Loucy (cell line): ENCODE measurements around the gene LIMS1.

Experiments
- EZH2phosphoT487 ChIP-seq: fragments of 200-600 bp; IDR thresholded peaks from 2 replicates; pipeline ENCODE4 v1.6.1; 2018; ENCODE audit warnings: antibody characterized with exemption, mild to moderate bottlenecking, moderate library complexity, borderline replicate concordance
- TF ChIP-seq, protein P1 (sequence below): fragments of 200-600 bp; sonication (generic); conservative IDR thresholded peaks from 2 replicates; pipeline ENCODE4 v1.5.1; 2014; ENCODE audit warnings: mild to moderate bottlenecking, antibody characterized with exemption, low read length

DNA sequence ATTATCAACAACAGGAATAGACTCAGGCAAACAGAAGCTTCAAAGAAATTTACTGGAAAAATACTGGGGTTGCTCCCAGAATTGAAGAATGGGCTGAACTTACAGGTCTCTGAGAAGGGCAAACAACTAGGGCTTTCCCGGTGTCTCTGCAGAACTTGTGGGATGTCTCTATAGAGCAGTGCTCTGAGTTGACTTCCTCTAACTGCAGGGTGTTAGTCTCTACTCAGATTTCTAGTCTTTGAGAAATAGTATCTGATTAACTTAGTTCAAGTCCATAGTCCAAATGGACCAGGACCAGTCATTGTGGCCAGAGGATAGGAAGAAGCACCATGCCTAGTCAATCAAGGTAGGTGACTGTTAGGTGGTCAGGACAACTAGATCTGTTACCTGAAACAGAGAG is 45.8 kb downstream of the LIMS1 start:
- TF ChIP-seq, protein P1, sequence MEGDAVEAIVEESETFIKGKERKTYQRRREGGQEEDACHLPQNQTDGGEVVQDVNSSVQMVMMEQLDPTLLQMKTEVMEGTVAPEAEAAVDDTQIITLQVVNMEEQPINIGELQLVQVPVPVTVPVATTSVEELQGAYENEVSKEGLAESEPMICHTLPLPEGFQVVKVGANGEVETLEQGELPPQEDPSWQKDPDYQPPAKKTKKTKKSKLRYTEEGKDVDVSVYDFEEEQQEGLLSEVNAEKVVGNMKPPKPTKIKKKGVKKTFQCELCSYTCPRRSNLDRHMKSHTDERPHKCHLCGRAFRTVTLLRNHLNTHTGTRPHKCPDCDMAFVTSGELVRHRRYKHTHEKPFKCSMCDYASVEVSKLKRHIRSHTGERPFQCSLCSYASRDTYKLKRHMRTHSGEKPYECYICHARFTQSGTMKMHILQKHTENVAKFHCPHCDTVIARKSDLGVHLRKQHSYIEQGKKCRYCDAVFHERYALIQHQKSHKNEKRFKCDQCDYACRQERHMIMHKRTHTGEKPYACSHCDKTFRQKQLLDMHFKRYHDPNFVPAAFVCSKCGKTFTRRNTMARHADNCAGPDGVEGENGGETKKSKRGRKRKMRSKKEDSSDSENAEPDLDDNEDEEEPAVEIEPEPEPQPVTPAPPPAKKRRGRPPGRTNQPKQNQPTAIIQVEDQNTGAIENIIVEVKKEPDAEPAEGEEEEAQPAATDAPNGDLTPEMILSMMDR, result no peak
- TF ChIP-seq EZH2phosphoT487, result no peak
